Measurements from ENCODE around the gene DAZ1. TPM values are rescaled to one million over a fixed set of nuclear protein-coding genes. Genes with fewer than 3 reads are reported as not detected.

The DAZ1 gene
- not detected in 5 replicates for total RNA-seq (2022; extraction: Qiagen RNA extraction)

GRCh38 chrY:23198908-23199307 lies at the start of gene DAZ1:
Gene DAZ1, minus strand, starts transcription at chrY:23199008. Its CDS starts 208 bp downstream, at chrY:23198800.

GRCh38 chrY:23219233-23219632 lies 20.4 kb upstream of the DAZ1 start, which contains the start of gene DAZ2:
Gene DAZ2, plus strand, starts transcription at chrY:23219533. Its CDS starts 208 bp downstream, at chrY:23219741.

Other genes with a start within 250 kb of the DAZ1 start
- not detected in 5 replicates for gene BPY2, start 214.7 kb downstream of the DAZ1 start, total RNA-seq (2022; extraction: Qiagen RNA extraction)
- not detected in 5 replicates for gene DAZ2, start 20.5 kb upstream of the DAZ1 start, total RNA-seq (2022; extraction: Qiagen RNA extraction)